ENCODE results near the gene PHETA1.

GRCh38 chr12:111334393-111334915 is 34.4 kb downstream of the PHETA1 start:
- TF ChIP-seq CTCF (IDR thresholded peaks at IDR 0.05; ENCODE audit: insufficient read depth, low read depth, low read length) (no peak), EZH2 (IDR thresholded peaks at IDR 0.05; ENCODE audit: insufficient read depth, low read length) (no peak)
